HG03575 (cell line): Measurements from ENCODE around the gene ZNF578.
"Not testable (repeated sequence)": the region's sequence is repeated elsewhere in the genome, so short reads cannot be mapped to it uniquely, and the experiment has no call there.

Experiments
- ATAC-seq: cut with Tn5 transposase; IDR thresholded peaks from one replicate; pipeline ENCODE4 v1.9.1; 2021; ENCODE audit not compliant: unreplicated experiment, insufficient number of reproducible peaks, low FRiP score; ENCODE audit errors: extremely low read depth

The ZNF578 gene

GRCh38 chr19:52453324-52454094 is at the start of gene ZNF578:
ZNF578 (plus strand) TSS chr19:52453553; CDS start chr19:52501846, 48,293 bp downstream.
- no peak for ATAC-seq

- no peak for ATAC-seq
Measured at GRCh38 chr19:52410276-52410675, 43.1 kb upstream of the ZNF578 start.

DNA sequence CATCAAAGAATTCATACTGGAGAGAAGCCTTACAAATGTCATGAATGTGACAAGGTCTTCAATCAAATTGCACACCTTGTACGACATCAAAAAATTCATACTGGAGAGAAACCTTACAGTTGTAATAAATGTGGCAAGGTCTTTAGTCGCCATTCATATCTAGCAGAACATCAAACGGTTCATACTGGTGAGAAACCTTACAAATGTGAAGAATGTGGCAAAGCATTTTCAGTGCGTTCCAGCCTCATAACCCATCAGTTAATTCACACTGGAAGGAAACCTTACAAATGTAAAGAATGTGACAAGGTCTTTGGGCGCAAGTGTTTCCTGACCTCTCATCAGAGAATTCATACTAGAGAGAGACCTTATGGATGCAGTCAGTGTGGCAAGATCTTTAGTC is 37.6 kb upstream of the ZNF578 start:
- ATAC-seq, result no peak

- ATAC-seq, result no peak
Measured at GRCh38 chr19:52428937-52429336, 24.4 kb upstream of the ZNF578 start, which contains the start of gene ZNF534. ZNF534 (plus strand) TSS chr19:52429148; CDS start chr19:52431475, 2,327 bp downstream.

DNA sequence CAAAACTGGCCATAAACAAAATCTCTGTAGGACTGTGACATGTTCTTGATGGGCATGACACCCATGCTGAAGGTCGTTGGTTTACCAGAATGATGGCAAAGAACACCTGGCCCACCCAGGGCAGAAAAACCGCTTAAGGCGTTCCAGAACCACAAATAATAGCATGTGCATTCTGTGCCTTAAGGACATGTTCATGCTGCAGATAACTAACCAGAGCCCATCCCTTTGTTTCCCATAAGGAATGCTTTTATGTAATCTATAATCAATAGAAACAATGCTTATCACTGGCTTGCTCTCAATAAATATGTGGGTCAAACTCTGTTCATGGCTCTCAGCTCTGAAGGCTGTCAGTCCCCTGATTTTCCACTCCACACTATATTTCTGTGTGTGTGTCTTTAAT is 11.2 kb upstream of the ZNF578 start:
- no peak for ATAC-seq

DNA sequence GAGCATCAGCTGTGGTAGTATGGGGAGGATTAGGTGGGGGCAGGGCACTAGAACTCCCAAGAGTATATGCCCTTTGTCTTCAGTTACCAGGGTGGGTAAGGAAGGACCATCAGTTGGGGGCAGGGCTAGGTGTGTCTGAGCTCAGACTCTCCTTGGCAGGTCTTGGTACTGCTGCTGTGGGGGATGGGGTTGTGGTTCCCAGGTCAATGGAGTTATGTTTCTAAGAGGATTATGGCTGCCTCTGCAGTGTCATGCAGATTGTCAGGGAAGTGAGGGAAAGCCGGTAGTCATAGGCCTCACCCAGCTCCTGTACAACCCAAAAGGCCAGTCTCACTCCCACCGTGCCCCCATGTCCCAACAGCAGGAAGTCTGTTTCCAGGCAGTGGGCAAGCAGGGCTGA is 8.8 kb upstream of the ZNF578 start:
- ATAC-seq, result no peak

GRCh38 chr19:52451241-52451640 is 2.1 kb upstream of the ZNF578 start:
- no peak for ATAC-seq

DNA sequence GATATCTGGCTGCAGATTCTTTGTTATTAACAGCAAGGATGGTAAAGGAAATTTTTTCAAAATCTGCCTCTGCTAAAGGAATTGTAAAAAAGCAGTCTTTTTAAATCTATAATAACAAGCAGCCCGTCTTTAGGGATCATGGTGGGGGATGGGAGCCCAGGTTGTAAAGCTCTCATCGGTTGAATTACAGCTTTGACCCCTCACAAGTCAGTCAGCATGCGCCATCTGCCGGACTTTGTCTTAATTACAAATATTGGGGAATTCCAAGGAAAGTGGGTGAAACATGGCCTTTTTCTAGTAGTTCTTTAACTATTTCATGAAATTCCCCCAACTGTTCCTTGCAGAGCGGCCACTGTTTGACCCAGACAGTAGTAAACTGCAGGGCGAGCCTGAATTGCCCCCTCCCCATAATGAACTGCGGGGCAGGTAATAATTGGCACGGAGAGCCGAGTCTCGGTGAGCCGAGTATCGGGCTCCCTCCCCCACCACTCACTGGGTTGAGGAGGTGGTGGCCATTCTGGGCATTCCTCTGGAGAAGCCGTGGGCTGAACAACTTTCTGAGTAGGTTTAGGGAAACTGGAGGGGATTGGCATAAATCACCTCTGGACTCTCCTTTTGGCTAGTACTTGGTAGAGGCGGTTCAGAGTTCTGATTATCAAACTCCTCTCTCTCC is 11.6 kb downstream of the ZNF578 start:
- no peak for ATAC-seq

DNA sequence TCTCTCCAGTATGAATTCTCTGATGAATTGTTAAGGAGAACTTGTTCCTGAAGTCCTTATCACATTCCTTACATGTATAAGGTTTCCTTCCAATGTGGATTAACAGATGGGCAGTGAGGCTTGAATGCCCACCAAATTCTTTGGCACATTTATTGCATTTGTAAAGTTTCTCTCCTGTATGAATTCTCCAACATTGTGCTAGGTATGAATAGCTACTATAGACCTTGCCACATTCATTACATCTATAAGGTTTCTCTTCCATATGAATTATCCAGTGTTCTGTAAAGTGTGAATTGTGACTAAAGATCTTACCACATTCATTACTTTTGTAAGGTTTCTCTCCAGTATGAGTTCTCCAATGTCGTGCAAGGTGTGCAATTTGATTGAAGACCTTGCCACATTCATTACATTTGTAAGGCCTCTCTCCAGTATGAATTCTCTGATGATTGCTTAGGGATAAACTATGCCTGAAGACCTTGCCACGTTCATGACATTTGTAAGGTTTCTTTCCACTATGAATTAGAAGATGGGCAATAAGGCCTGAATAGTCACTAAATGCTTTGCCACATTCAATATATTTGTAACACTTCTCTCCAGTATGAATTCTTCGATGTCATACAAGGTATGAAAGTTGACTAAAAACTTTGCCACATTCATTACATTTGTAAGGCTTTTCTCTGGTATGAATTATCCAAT is 20.4 kb downstream of the ZNF578 start:
- ATAC-seq, result no peak

- no peak for ATAC-seq
Measured at GRCh38 chr19:52474351-52475127, 21.2 kb downstream of the ZNF578 start.

DNA sequence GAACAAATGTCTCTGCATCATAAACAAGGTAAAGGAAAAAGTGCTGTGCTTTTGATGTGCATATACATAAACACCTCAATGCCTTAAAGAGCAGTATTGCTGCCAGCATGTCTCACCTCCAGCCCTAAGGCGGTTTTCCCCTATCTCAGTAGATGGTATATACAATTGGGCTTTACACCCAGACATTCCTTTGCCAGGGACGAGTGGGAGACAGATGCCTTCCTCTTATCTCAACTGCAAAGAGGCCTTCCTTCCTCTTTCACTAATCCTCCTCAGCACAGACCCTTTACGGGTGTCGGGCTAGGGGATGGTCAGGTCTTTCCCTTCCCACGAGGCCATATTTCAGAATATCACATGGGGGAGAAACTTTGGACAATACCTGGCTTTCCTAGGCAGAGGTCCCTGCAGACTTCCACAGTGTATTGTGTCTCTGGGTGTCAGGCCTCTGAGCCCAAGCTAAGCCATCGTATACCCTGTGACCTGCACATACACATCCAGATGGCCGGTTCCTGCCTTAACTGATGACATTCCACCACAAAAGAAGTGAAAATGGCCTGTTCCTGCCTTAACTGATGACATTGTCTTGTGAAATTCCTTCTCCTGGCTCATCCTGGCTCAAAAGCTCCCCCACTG is 30.9 kb downstream of the ZNF578 start:
- ATAC-seq, result not testable (repeated sequence)

DNA sequence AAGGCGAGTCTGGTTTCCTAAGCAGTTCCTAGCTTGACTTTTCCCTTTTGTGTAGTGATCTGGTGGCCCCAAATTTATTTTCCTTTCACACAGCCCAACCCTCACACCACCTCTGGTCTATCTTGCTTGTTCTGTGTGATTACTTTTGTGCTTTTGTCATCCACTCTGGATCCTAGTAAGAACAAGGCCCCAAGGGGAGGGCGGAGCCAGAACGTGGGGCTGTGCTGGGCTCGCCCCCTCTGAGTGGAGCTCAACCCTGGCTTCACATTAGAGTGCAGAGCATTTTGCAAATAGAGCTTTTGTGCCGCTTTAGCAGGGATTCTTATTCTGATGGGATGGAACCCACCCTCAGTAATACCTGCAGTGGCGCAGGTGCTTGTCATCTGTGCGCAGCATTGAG is 31.7 kb downstream of the ZNF578 start:
- not testable (repeated sequence) for ATAC-seq

GRCh38 chr19:52485561-52486240 is 32.3 kb downstream of the ZNF578 start:
- ATAC-seq, result not testable (repeated sequence)

DNA sequence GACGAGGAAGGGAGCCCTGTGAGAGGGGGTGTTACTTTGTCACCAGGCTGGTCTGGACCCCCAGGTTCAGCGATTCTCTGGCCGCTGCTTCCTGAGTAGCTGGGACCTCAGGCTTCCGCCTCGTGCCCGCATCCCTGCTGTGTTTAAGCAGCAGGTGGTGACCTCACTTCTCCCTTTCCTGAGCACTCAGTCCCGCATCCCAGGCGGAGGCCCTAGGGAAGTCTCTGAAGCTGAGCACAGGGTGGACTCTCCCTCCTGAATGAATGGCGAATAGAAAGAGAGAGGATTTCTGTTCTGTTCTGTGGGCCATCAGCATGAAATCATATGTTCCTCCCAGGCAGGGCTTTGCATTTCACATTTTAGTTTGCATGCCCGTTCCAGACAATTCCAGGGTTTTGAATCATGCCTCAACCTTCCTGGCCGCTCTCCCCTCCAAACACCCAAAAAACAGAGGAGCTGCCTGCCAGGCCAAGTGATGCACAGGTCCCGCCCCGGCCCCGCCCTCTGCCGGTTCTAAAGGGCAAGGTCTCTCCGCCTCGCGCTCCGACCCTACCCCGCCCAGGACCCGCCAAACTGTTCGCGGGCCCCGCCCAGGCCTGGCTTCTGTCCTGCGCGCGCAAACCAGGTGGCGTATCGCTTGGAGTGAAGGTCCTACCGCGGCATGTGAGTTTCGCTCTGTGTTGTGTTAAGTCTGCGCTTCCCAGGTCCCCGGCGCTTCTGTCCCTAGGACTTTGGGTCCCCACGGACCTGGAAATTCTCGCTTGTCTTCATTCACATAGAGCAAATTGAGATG is 39.0 kb downstream of the ZNF578 start:
- no peak for ATAC-seq

DNA sequence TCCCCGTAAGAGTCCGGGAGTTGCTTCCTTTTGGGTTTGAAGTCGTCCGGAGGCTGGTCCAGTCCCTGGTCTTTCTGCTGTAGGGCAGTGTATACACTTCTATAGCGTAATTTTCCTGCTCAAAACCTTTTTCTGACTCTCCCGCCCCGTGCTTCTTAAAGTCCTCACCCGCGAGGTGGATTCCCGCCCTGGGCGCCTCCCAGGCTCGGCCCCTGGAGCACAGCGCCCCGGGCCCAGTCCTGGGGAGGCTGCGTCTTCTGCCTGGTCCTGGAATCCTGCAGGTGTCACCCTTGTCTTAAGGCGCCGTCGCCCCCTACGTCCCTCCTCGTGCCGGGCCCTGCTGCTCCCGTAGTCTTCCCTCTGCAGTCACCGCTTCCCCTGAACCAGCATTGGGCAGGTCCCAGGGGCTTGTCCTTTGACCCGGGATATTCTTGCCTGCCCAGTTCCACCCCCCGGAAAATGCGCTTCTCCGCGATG is 39.7 kb downstream of the ZNF578 start:
- ATAC-seq, result no peak

DNA sequence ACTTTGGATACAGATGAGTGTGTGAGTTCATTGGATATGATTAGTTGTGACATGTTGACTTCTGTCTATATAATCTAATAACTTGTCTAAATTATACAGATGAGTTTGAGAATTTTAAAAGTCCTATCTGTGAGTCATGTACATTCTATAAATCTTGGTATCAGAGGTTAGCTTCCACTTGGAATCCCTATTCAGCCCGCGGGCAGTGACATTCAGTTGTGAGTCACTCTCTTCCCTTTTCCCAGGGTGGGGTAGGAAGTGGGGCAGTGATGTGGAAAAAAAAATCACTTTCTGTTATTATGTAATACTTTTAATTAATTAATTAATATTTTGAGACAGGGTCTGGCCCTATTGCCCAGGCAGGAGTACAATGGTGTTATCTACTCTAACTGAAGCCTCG is 41.2 kb downstream of the ZNF578 start:
- ATAC-seq, result no peak

GRCh38 chr19:52498571-52498970 is 45.2 kb downstream of the ZNF578 start:
- ATAC-seq, result no peak
